GM19025 (cell line): ENCODE measurements around the gene R3HDM1.
"Not testable (repeated sequence)": the region's sequence is repeated elsewhere in the genome, so short reads cannot be mapped to it uniquely, and the experiment has no call there.

ENCODE experiments used
- ATAC-seq: cut with Tn5 transposase; IDR thresholded peaks from one replicate; pipeline ENCODE4 v1.9.1; 2021; ENCODE audit warnings: mild to moderate bottlenecking, low read depth, moderate library complexity; ENCODE audit not compliant: unreplicated experiment

R3HDM1 gene

GRCh38 chr2:135563793-135564192 lies 32.5 kb downstream of the R3HDM1 start:
- no peak for ATAC-seq

GRCh38 chr2:135570884-135571283 lies 39.6 kb downstream of the R3HDM1 start:
- ATAC-seq = no peak

DNA sequence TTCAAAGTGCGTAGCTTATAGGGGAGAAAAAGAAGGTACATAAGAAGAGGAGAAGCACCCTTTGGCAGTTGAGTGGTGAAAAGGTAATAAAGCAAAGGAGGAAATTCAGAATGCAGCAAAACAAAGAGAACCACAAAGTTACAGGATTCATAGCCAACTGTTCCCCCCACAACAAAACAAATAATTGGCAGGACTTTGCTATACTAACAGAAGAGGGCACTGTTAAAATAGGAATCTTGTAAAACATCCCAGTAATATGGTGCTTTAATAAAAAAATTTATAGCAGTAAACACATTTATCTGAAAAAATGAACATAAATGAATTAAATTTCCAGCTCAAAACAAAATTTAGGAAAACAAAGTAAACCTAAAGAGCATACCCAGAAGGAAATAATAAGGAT lies 42.3 kb downstream of the R3HDM1 start:
- ATAC-seq = no peak

DNA sequence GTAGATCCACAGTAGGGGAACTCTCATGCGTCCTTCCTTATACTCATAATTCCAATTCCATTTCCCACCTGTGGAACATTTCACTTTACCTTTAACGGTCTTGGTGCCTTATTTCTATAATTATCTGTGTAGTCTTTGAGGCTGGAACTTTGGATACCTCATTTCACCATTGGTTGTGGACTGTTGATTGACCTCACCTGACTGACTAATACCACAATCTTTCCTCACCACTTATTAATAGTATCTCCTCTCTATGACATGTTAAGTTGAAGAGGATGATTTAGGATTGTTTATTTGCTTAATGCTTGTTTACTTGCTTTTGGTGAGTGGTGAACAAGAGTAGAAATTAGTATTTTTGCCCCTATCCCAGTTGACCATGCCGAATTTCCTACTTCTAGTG lies 50.0 kb downstream of the R3HDM1 start:
- no peak for ATAC-seq

- ATAC-seq = no peak
Measured at GRCh38 chr2:135582383-135582782, 51.1 kb downstream of the R3HDM1 start.

- ATAC-seq = no peak
Measured at GRCh38 chr2:135585586-135585985, 54.3 kb downstream of the R3HDM1 start.

DNA sequence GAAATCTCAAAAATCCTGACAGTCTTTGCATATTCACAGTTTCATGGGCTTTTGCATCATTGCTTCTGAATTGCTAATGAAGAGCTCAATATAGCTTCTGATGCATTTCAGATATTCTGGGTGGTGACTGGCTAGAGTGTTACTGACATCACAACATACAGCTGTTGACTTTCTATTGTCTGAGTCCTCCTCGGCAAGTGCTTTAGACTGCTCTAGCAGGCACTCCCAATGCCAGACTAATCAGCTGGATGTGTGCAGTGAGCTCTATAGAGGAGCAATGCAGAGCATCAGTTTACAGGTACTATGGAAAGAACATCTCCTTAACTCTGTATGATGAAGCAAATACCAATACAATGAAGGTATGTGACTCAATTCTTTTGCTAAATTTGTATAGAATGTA lies 54.9 kb downstream of the R3HDM1 start:
- peak; percentile 56 for ATAC-seq

DNA sequence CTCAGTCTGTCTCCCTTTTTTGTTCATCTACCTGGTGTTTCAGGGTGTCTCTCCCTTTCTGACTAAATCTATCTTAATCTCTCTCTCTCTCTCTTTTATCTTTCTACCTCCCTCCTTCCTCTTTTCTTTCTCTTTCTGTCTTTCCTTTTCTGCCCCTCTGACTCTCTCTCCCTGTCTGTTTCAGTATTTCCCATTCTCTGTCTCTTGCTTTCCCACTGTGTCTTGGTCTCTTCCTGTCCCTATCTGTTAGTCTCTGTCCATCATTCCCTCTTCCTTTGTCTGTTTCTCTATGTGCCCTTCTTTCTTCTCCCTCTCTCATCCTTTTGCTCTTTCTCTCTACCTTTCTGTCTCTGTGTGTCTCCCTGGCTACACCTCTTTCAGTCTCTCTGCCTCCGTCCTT lies 56.7 kb downstream of the R3HDM1 start:
- no peak for ATAC-seq

- no peak for ATAC-seq
Measured at GRCh38 chr2:135590619-135591260, 59.5 kb downstream of the R3HDM1 start.

DNA sequence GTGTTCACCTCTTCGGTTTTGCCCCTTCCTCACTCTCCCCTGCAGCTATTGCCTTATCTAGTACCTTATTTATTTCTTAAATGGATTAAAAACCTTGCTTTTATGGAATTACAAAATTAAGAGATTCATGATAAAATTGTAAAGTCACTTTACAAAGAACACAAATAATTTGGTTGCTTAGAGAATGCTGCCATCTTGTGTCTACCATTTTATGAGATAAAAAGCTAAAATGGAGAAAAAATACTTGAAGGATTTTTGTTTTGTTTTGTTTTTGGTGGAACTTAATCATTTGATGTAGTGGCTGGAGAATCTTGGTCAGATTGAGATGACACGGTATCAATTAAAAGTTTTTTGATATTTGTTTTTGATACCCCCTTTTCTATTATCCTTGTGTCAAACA lies 69.6 kb downstream of the R3HDM1 start:
- ATAC-seq = no peak

GRCh38 chr2:135603543-135603942 lies 72.3 kb downstream of the R3HDM1 start:
- no peak for ATAC-seq

DNA sequence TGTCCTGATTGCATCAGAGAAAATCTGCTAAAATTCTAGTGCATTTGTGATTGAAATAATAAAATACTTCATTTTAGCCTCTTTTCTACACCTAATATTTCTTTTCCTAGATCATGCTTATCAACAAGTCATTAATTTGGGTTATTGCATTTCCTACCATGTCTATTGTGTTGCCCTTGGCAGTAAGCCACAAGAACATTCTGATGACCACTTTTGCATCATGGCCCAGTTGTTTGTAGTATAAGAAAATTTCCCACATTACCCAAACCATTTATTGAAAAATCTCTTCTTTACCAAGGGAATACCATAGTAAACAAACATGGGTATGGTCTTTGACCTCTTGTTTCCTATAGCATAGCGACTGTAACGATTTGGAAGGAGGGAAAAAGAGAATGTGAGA lies 76.3 kb downstream of the R3HDM1 start:
- ATAC-seq = no peak

DNA sequence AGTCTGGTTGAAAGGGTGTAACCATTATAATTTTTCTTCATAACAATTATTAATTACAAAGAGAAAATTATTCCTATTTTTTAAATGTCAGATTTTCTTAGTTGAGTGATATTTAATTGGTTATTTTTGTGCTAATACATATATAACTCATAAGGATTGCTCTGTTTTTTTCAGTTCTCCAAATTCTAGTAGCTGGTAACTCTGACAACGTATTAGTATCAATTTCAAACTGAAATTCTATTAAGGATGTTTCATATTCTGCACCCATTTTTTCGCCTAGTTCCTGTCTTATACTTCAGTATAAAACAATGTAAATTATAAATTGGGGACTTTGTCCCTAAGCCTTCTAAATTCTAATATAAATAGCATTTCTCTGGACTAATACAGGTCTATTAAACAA lies 81.0 kb downstream of the R3HDM1 start:
- ATAC-seq = no peak

GRCh38 chr2:135615404-135615803 lies 84.1 kb downstream of the R3HDM1 start:
- no peak for ATAC-seq

DNA sequence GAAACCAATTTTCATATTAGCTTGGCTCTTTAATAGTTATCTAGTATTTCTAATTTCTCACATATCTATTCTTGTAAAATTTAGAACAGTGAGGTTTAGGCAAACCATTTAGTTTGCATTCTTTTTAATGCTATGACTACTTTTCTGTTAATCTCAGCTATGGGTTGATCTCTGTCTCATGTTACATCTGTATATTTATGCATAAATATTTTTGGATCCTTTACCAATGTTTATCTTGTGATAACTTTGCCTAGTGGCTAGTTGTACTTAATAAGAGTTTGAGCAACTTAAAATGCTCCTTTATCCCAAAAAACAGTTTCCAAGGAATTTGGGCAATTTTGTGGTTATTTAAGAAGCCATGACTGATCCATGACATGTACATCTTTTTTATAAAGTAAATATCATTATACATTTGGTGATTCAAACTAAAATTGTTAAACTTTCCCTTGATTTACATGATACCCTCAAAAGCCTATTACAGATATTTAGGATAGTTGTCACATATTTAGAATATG lies 86.3 kb downstream of the R3HDM1 start:
- ATAC-seq = no peak

- no peak for ATAC-seq
Measured at GRCh38 chr2:135620198-135620597, 88.9 kb downstream of the R3HDM1 start.

DNA sequence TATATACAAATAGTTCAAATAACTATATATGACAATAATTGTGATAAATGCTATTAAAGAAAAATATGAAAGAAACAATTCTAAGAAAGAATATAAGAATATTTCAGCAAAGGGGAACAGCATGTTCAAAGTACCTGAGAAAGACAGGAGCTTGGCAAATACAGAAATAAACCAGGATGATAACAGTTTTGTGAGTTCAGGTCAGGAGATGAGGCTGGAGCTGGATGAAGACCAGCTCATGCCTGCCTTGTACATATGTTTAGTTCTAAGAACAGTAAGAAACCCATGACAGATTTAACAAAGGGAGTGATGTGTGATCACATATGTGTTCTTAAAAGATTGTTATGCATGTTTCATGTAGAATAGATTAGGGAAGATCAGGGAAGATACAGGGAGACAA lies 98.2 kb downstream of the R3HDM1 start:
- no peak for ATAC-seq

GRCh38 chr2:135630034-135630433 lies 98.8 kb downstream of the R3HDM1 start:
- not testable (repeated sequence) for ATAC-seq

- ATAC-seq = no peak
Measured at GRCh38 chr2:135630488-135630887, 99.2 kb downstream of the R3HDM1 start.

DNA sequence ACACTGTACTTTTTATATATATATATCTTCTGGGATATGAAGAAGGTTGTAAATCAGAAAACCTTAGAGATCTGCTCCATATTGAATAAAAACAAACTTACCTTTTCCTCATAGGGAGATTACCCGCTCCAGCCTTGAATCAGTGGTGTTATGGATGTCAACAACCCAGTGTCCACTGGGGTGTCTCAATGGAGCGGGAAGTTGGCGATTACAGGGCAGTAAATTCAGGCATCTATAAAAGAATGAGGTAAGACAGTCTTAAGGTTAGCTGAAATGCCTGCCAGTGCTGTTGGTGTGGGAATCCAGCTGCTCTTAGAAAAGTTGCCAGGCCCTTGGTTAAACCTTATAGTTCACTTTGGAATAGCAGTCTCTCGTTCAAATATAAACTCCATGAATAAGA lies 102.3 kb downstream of the R3HDM1 start:
- no peak for ATAC-seq

DNA sequence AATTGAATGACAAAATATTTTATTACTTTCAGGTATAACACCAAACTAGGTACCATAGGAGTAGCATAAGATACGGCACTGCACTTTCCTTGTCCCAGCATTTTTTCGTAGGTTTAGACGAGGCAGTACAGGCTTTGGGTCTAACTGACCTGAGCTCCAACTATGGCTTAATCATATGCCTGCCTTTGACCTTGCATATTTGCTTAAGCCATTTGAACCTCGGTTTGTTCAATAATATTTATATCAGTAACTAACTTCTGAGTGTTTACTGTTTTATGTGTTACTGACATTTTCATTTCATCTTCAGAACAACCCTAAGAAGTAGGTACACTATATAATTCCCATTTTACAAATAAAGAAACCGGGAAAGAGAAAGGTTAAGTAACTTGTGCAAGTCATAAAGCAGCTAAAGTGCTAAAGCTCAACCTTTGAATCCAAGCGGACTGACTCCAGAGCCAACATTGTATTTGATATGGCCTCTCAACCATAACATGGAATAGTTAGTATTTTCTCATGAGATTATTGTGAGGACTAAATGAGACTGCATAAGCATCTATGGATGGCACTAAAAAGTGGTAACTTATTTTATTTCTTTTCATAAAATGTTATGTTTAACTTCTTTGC lies 104.0 kb downstream of the R3HDM1 start:
- no peak for ATAC-seq

GRCh38 chr2:135636982-135637381 lies 105.7 kb downstream of the R3HDM1 start:
- no peak for ATAC-seq
